ENCODE results near the gene NAP1L5.

- TF ChIP-seq CTCF (IDR thresholded peaks at IDR 0.05) (no peak), ZFX (IDR thresholded peaks at IDR 0.05; ENCODE audit: borderline replicate concordance) (no peak)
Observed at GRCh38 chr4:88730811-88731210, 33.2 kb upstream of the NAP1L5 start.
